Measurements from ENCODE around the gene ANKMY2.

Gene ANKMY2

GRCh38 chr7:16616122-16616521 lies 29.4 kb downstream of the ANKMY2 start:
- H3K9me3 ChIP-seq (ENCODE audit: insufficient read depth, low read depth, low read length), result no peaks in the 10 kb centered on the region
- no peaks in the 10 kb centered on the region for H3K79me2 ChIP-seq (ENCODE audit: insufficient read depth, low read length)
- no peak for TF ChIP-seq EZH2phosphoT487 (IDR thresholded peaks at IDR 0.05; ENCODE audit: borderline replicate concordance)
- no peak for TF ChIP-seq CTCF (conservative IDR thresholded peaks at IDR 0.05; ENCODE audit: low read length)
- H3K4me3 ChIP-seq (ENCODE audit: low read length, poor library complexity, severe bottlenecking), result no peak overlapping the region
- H3K4me2 ChIP-seq (ENCODE audit: low read depth, low read length, poor library complexity, severe bottlenecking), result no peak overlapping the region
- no peak overlapping the region for H3K9ac ChIP-seq (ENCODE audit: low read depth, low read length, poor library complexity, severe bottlenecking)
- no peak overlapping the region for H2AFZ ChIP-seq (ENCODE audit: low read length)
- H4K20me1 ChIP-seq (ENCODE audit: insufficient read depth, low read length, poor library complexity, severe bottlenecking), result no peaks in the 10 kb centered on the region
- H3K36me3 ChIP-seq (ENCODE audit: insufficient read depth, low read length), result peaks cover 40% of the 10 kb centered on the region
- H3K27me3 ChIP-seq (ENCODE audit: insufficient read depth, low read length, poor library complexity, severe bottlenecking), result no peaks in the 10 kb centered on the region
- no peaks in the 10 kb centered on the region for H3K9me2 ChIP-seq (replicated peaks; ENCODE audit: low read depth, low read length)
- no peaks in the 10 kb centered on the region for H3K4me1 ChIP-seq (ENCODE audit: insufficient read depth, low read length, poor library complexity, severe bottlenecking)
- H3F3A ChIP-seq (ENCODE audit: low read depth), result no peaks in the 10 kb centered on the region

- no peak for TF ChIP-seq EZH2phosphoT487 (IDR thresholded peaks at IDR 0.05; ENCODE audit: borderline replicate concordance)
- no peak for TF ChIP-seq CTCF (conservative IDR thresholded peaks at IDR 0.05; ENCODE audit: low read length)
- no peak overlapping the region for H3K4me3 ChIP-seq (ENCODE audit: low read length, poor library complexity, severe bottlenecking)
- H3K4me1 ChIP-seq (ENCODE audit: insufficient read depth, low read length, poor library complexity, severe bottlenecking), result no peaks in the 10 kb centered on the region
- H3K4me2 ChIP-seq (ENCODE audit: low read depth, low read length, poor library complexity, severe bottlenecking), result no peak overlapping the region
- H3K79me2 ChIP-seq (ENCODE audit: insufficient read depth, low read length), result no peaks in the 10 kb centered on the region
- H3K9me2 ChIP-seq (replicated peaks; ENCODE audit: low read depth, low read length), result no peaks in the 10 kb centered on the region
- no peaks in the 10 kb centered on the region for H4K20me1 ChIP-seq (ENCODE audit: insufficient read depth, low read length, poor library complexity, severe bottlenecking)
- H3K36me3 ChIP-seq (ENCODE audit: insufficient read depth, low read length), result peaks cover 43% of the 10 kb centered on the region; the same call in 1 of the 2 replicates
- no peak overlapping the region for H3K9ac ChIP-seq (ENCODE audit: low read depth, low read length, poor library complexity, severe bottlenecking)
- no peaks in the 10 kb centered on the region for H3K9me3 ChIP-seq (ENCODE audit: insufficient read depth, low read depth, low read length)
- H3F3A ChIP-seq (ENCODE audit: low read depth), result no peaks in the 10 kb centered on the region
- H3K27me3 ChIP-seq (ENCODE audit: insufficient read depth, low read length, poor library complexity, severe bottlenecking), result no peaks in the 10 kb centered on the region
- H2AFZ ChIP-seq (ENCODE audit: low read length), result no peak overlapping the region
These were observed 30.3 kb downstream of the ANKMY2 start for GRCh38 chr7:16615228-16615627.

- Histone ChIP-seq H3K36me3 (ENCODE audit: insufficient read depth, low read length) (peaks cover 48% of the 10 kb centered on the region; the same call in 1 of the 2 replicates), H2AFZ (ENCODE audit: low read length) (no peak overlapping the region), H3K9ac (ENCODE audit: low read depth, low read length, poor library complexity, severe bottlenecking) (no peak overlapping the region), H3K4me2 (ENCODE audit: low read depth, low read length, poor library complexity, severe bottlenecking) (no peak overlapping the region), H3K4me3 (ENCODE audit: low read length, poor library complexity, severe bottlenecking) (no peak overlapping the region), H3K4me1 (ENCODE audit: insufficient read depth, low read length, poor library complexity, severe bottlenecking) (no peaks in the 10 kb centered on the region), H3K9me3 (ENCODE audit: insufficient read depth, low read depth, low read length) (no peaks in the 10 kb centered on the region), H4K20me1 (ENCODE audit: insufficient read depth, low read length, poor library complexity, severe bottlenecking) (no peaks in the 10 kb centered on the region), H3F3A (ENCODE audit: low read depth) (no peaks in the 10 kb centered on the region), H3K79me2 (ENCODE audit: insufficient read depth, low read length) (no peaks in the 10 kb centered on the region), H3K9me2 (replicated peaks; ENCODE audit: low read depth, low read length) (no peaks in the 10 kb centered on the region), H3K27me3 (ENCODE audit: insufficient read depth, low read length, poor library complexity, severe bottlenecking) (no peaks in the 10 kb centered on the region)
- no peak for TF ChIP-seq EZH2phosphoT487 (IDR thresholded peaks at IDR 0.05; ENCODE audit: borderline replicate concordance)
- TF ChIP-seq CTCF (conservative IDR thresholded peaks at IDR 0.05; ENCODE audit: low read length), result no peak
These were observed 33.8 kb downstream of the ANKMY2 start for GRCh38 chr7:16611711-16612110.
